Transverse colon (tissue), 4 donors: ENCODE measurements around the gene C2CD4C. TPM values are rescaled to one million over a fixed set of nuclear protein-coding genes. Genes with fewer than 3 reads are reported as not detected.

Experiments used
- DNase-seq: peaks from one replicate; pipeline ENCODE4 v3.0.0-alpha.2; 2019
- H3K27ac ChIP-seq, 4 donors: fragments of 200-600 bp; sonication (generic); 2 replicates each; pipeline ENCODE4 v1.5.1; 2016 to 2018; ENCODE audit warnings: inconsistent platforms in 4 of 4
- H3K27me3 ChIP-seq: fragments of 200-600 bp; sonication (generic); 2 replicates; pipeline ENCODE4 v1.5.1; 2017; ENCODE audit warnings: inconsistent platforms
- H3K36me3 ChIP-seq, 4 donors: fragments of 200-600 bp; sonication (generic); 2 replicates each; pipeline ENCODE4 v1.5.1; 2017 to 2019; ENCODE audit warnings: inconsistent platforms in 4 of 4
- H3K4me1 ChIP-seq, 4 donors: fragments of 200-600 bp; sonication (generic); 2 replicates each; pipeline ENCODE4 v1.5.1; 2017 to 2020; ENCODE audit warnings: inconsistent platforms in 4 of 4
- H3K4me3 ChIP-seq, 4 donors: fragments of 200-600 bp; sonication (generic); 1 replicate in 1 of 4; 2 replicates in 3 of 4; pipeline versions ENCODE4 v1.5.1 to v1.6.1; 2017 to 2019; ENCODE audit warnings: inconsistent platforms in 4 of 4
- H3K9me3 ChIP-seq, 2 donors: fragments of 200-600 bp; sonication (generic); 2 replicates each; pipeline ENCODE4 v1.5.1; 2017 to 2019; ENCODE audit warnings: inconsistent platforms in 2 of 2
- CTCF ChIP-seq, 5 experiments: fragments of 200-600 bp in 3 of 5; fragments of 450-650 bp in 2 of 5; sonication (generic) in 3 of 5; IDR thresholded peaks; 1 replicate in 2 of 5; 2 replicates in 3 of 5; pipeline ENCODE4 v1.5.1; 2016 to 2017; ENCODE audit warnings: antibody characterized with exemption in 5 of 5, inconsistent platforms in 3 of 5, mild to moderate bottlenecking in 2 of 5, moderate library complexity in 1 of 5
- EP300 ChIP-seq: sonication (generic); formaldehyde crosslinking; IDR thresholded peaks from one replicate; pipeline ENCODE4 v1.6.1; 2017; ENCODE audit warnings: antibody characterized with exemption, low read depth
- POLR2A ChIP-seq: fragments of 450-650 bp; IDR thresholded peaks from one replicate; pipeline ENCODE4 v1.6.1; 2016; ENCODE audit warnings: antibody characterized with exemption, mild to moderate bottlenecking, moderate library complexity
- POLR2AphosphoS5 ChIP-seq, 3 donors: sonication (generic); formaldehyde crosslinking; IDR thresholded peaks; one replicate each; pipeline ENCODE4 v1.6.1; 2016; ENCODE audit warnings: antibody characterized with exemption in 3 of 3
- WGBS, 2 donors: methylation state at CpG; one replicate each; pipeline ENCODE4 v1.1.5; 2018; ENCODE audit warnings: low coverage in 1 of 2; 5-methylcytosine and 5-hydroxymethylcytosine counted together
- in situ Hi-C, 4 donors: fragments of 200-750 bp; cut with MboI; loops; one replicate each; pipeline versions ENCODE4 v1.15.0 to v1.15.1; 2017; ENCODE audit warnings: low sequenced_read_pairs in 3 of 4, low pct_ligation_motif_present in 1 of 4, low pct_unique_long_range_greater_than_20kb in 1 of 4
- intact Hi-C: fragments of 100-400 bp; cut with DNase I; formaldehyde crosslinking; loops from one replicate; pipeline ENCODE4 v1.15.1; 2023; ENCODE audit warnings: low total_unique reads
- total RNA-seq, 4 donors: library from RNA; depleted of rRNA; stranded (reverse); fragments of >200 nt; gene quantifications; one replicate each; pipeline ENCODE4 v1.1.0, GENCODE V29; 2016

Gene C2CD4C
- total RNA-seq, 4 donors from 2014 or later = 0.55 to 0.79 TPM; not detected in 2

GRCh38 chr19:375395-376110 lies 33.4 kb downstream of the C2CD4C start:
- in situ Hi-C loops = no loop called here

GRCh38 chr19:374886-375235 lies 34.1 kb downstream of the C2CD4C start:
- Histone ChIP-seq H3K27me3 (peaks cover 32% of the 10 kb centered on the region), H3K36me3 (no peaks in the 10 kb centered on the region), H3K27ac (no peak overlapping the region), H3K9me3 (no peaks in the 10 kb centered on the region), H3K4me1 (no peaks in the 10 kb centered on the region), H3K4me3 (no peak overlapping the region)
- TF ChIP-seq POLR2A = no peak
- TF ChIP-seq EP300 = no peak
- TF ChIP-seq CTCF (IDR thresholded peaks at IDR 0.05) = no peak
- TF ChIP-seq POLR2AphosphoS5 (IDR thresholded peaks at IDR 0.05) = no peak
- no peak for DNase-seq
- intact Hi-C loops (loop anchor here (10.0 kb wide), 1 partner anchor 110 kb away; no protein-coding TSS in a partner anchor), in situ Hi-C loops (no loop called here)
- WGBS, 2 donors = 76 to 77% methylated on average over 3 to 17 of the region's 17 CpGs

More at GRCh38 chr19:375395-376110, 33.4 kb downstream of the C2CD4C start:
- Histone ChIP-seq H3K27ac (no peak overlapping the region), H3K9me3 (no peaks in the 10 kb centered on the region), H3K36me3 (no peaks in the 10 kb centered on the region), H3K4me3 (no peak overlapping the region), H3K4me1 (no peaks in the 10 kb centered on the region), H3K27me3 (peaks cover 32% of the 10 kb centered on the region)
- intact Hi-C loops = loop anchor here (10.0 kb wide), 1 partner anchor 109 kb away; no protein-coding TSS in a partner anchor
- DNase-seq = no peak
- TF ChIP-seq POLR2AphosphoS5 (IDR thresholded peaks at IDR 0.05) = no peak
- no peak for TF ChIP-seq EP300
- no peak for TF ChIP-seq POLR2A
- no peak for TF ChIP-seq CTCF (IDR thresholded peaks at IDR 0.05)
- 81 to 84% methylated on average over 6 to 43 of the region's 43 CpGs for WGBS, 2 donors

GRCh38 chr19:374183-374885 lies 34.6 kb downstream of the C2CD4C start:
- Histone ChIP-seq H3K4me1 (no peaks in the 10 kb centered on the region), H3K9me3 (no peaks in the 10 kb centered on the region), H3K36me3 (no peaks in the 10 kb centered on the region), H3K27ac (no peak overlapping the region), H3K4me3 (no peak overlapping the region), H3K27me3 (peaks cover 32% of the 10 kb centered on the region)
- in situ Hi-C loops = no loop called here
- WGBS, 2 donors = 64 to 71% methylated on average over 1 to 23 of the region's 23 CpGs
- intact Hi-C loops = loop anchor here (10.0 kb wide), 1 partner anchor 110 kb away; no protein-coding TSS in a partner anchor
- no peak for TF ChIP-seq POLR2AphosphoS5 (IDR thresholded peaks at IDR 0.05)
- DNase-seq = no peak

GRCh38 chr19:373391-374182 lies 35.4 kb downstream of the C2CD4C start:
- Histone ChIP-seq H3K36me3 (no peaks in the 10 kb centered on the region), H3K4me3 (no peak overlapping the region), H3K9me3 (no peaks in the 10 kb centered on the region), H3K27me3 (peaks cover 32% of the 10 kb centered on the region), H3K4me1 (no peaks in the 10 kb centered on the region), H3K27ac (no peak overlapping the region)
- intact Hi-C loops (loop anchor here (10.0 kb wide), 1 partner anchor 111 kb away; no protein-coding TSS in a partner anchor), in situ Hi-C loops (no loop called here)
- no peak for DNase-seq
- 79% methylated on average over 24 of the region's 24 CpGs; no CpG with 5 or more reads in 1 of the 2 donors for WGBS, 2 donors
- TF ChIP-seq CTCF (IDR thresholded peaks at IDR 0.05) (no peak), POLR2AphosphoS5 (IDR thresholded peaks at IDR 0.05) (no peak), POLR2A (no peak), EP300 (no peak)
